SK-N-MC (cell line): ENCODE measurements around the gene PRAMEF10.
"Not testable (repeated sequence)": the region's sequence is repeated elsewhere in the genome, so short reads cannot be mapped to it uniquely, and the experiment has no call there.

Experiments used
- DNase-seq: peaks from one replicate; pipeline ENCODE4 v3.0.0-alpha.2; 2011; ENCODE audit warnings: low read depth, low spot score
- H3K27ac ChIP-seq: fragments of 200-600 bp; sonication (generic); 2 replicates; pipeline ENCODE4 v1.5.1; 2016; ENCODE audit warnings: mixed run types
- H3K36me3 ChIP-seq: fragments of 200-600 bp; sonication (generic); 2 replicates; pipeline ENCODE4 v1.6.1; 2017; ENCODE audit warnings: antibody characterized with exemption, low read length, mixed read lengths; ENCODE audit not compliant: insufficient read depth
- H3K4me3 ChIP-seq: fragments of 200-600 bp; sonication (generic); 2 replicates; pipeline ENCODE4 v1.5.1; 2016
- H3K9ac ChIP-seq: fragments of 200-600 bp; sonication (generic); 2 replicates; pipeline ENCODE4 v1.8.0; 2017; ENCODE audit warnings: mixed run types, mixed read lengths; ENCODE audit not compliant: insufficient read length
- H3K9me3 ChIP-seq: fragments of 200-600 bp; sonication (generic); 2 replicates; pipeline ENCODE4 v1.6.1; 2017; ENCODE audit warnings: low read depth, mild to moderate bottlenecking, antibody characterized with exemption, low read length, moderate library complexity, mixed read lengths
- EZH2 ChIP-seq: fragments of 200-600 bp; sonication (generic); IDR thresholded peaks from one replicate; pipeline ENCODE4 v1.6.1; 2017; ENCODE audit warnings: antibody characterized with exemption
- FOXP2 ChIP-seq: optimal IDR thresholded peaks from 2 replicates; pipeline ENCODE3; 2011; ENCODE audit warnings: mild to moderate bottlenecking, moderate library complexity; ENCODE audit not compliant: insufficient read depth; ENCODE audit errors: extremely low read length, control extremely low read depth
- POLR2AphosphoS5 ChIP-seq: IDR thresholded peaks from 2 replicates; pipeline ENCODE4 v1.6.1; 2012; ENCODE audit warnings: mild to moderate bottlenecking, low read depth, low read length, borderline replicate concordance

PRAMEF10 gene

DNA sequence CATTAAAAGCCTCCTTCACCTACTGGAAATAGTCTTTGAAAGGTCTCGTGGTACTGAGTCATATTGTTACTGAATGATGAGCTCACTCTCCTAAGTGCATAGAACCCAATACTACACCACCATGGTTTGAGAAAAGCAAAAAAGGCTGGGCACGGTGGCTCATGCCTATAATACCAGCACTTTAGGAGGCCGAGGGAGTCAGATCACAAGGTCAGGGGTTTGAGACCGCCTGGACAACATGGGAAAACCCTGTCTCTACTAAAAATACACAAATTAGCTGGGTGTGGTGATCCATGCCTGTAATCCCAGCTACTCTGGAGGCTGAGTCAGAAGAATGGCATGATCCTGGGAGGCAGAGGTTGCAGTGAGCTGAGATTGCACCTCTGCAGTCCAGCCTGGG, 46.3 kb downstream of the PRAMEF10 start:
- TF ChIP-seq EZH2 (no peak), FOXP2 (no peak), POLR2AphosphoS5 (no peak)
- Histone ChIP-seq H3K9me3 (no peaks in the 10 kb centered on the region), H3K27ac (no peak overlapping the region), H3K4me3 (no peak overlapping the region), H3K9ac (no peak overlapping the region), H3K36me3 (no peaks in the 10 kb centered on the region)
- DNase-seq = no peak

DNA sequence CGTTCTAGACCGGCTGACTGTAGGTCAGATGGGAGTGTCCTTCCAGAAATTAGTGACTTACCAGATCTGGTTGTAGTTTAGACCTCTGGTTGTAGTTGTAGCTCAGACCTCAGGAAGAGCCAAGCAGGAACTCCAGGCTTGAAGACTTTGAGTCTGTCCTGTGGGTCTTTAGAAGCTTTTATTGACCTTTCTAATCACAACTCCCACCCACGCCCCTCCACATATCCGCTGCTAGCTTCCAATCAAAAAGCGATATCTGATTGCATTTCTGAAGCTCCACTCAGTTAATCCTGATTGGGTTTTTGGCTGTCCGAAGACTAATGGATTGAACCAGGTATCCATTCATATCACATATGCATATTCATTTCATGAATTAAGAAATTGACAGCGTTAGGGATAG, 49.5 kb downstream of the PRAMEF10 start, which contains the start of gene HNRNPCL1:
Gene HNRNPCL1, minus strand, starts transcription at position 101 of the 400 bp plus-strand sequence. CDS start 431 bp downstream, outside the sequence.
- not testable (repeated sequence) for H3K27ac ChIP-seq, H3K4me3 ChIP-seq, DNase-seq, H3K9ac ChIP-seq, H3K9me3 ChIP-seq, H3K36me3 ChIP-seq
